NB4 (cell line): Measurements from ENCODE around the gene MIEF2.

Experiments
- DNase-seq: peaks from one replicate; pipeline ENCODE4 v3.0.0; 2010; ENCODE audit warnings: low read depth
- H3K4me3 ChIP-seq: one replicate; pipeline ENCODE4 v1.5.1; 2011; ENCODE audit warnings: mild to moderate bottlenecking, low read depth, low read length, moderate library complexity
- CTCF ChIP-seq: IDR thresholded peaks from one replicate; pipeline ENCODE4 v1.5.1; 2012; ENCODE audit warnings: low read depth, low read length
- MAX ChIP-seq: IDR thresholded peaks from 2 replicates; pipeline ENCODE4 v1.6.1; 2011; ENCODE audit warnings: low read depth, low read length
- MYC ChIP-seq: IDR thresholded peaks from 2 replicates; pipeline ENCODE4 v1.6.1; 2011; ENCODE audit warnings: low read depth, low read length
- POLR2A ChIP-seq: IDR thresholded peaks from 2 replicates; pipeline ENCODE4 v1.6.1; 2011; ENCODE audit warnings: mild to moderate bottlenecking; ENCODE audit not compliant: insufficient read length; ENCODE audit errors: extremely low read depth

Gene MIEF2

GRCh38 chr17:18261659-18262058, 1.2 kb downstream of the MIEF2 start:
- DNase-seq, result no peak
- peak overlapping the region; percentile 67 for H3K4me3 ChIP-seq
- TF ChIP-seq CTCF (no peak), MAX (no peak), POLR2A (no peak), MYC (no peak)

- no peak for TF ChIP-seq MYC
- no peak for TF ChIP-seq MAX
- no peak for TF ChIP-seq CTCF
- no peak for TF ChIP-seq POLR2A
- H3K4me3 ChIP-seq, result no peak overlapping the region
- DNase-seq, result no peak
Observed at GRCh38 chr17:18262111-18262510, 1.6 kb downstream of the MIEF2 start.

GRCh38 chr17:18262641-18263040, 2.2 kb downstream of the MIEF2 start:
- H3K4me3 ChIP-seq, result no peak overlapping the region
- DNase-seq, result no peak
- TF ChIP-seq MYC, result no peak
- no peak for TF ChIP-seq POLR2A
- no peak for TF ChIP-seq CTCF
- no peak for TF ChIP-seq MAX

- TF ChIP-seq POLR2A, result no peak
- TF ChIP-seq MAX, result no peak
- no peak for TF ChIP-seq CTCF
- no peak for TF ChIP-seq MYC
- no peak for DNase-seq
- no peak overlapping the region for H3K4me3 ChIP-seq
Observed at GRCh38 chr17:18263885-18264682, 3.6 kb downstream of the MIEF2 start.

GRCh38 chr17:18267366-18267765, 6.9 kb downstream of the MIEF2 start:
- no peak for TF ChIP-seq MYC
- TF ChIP-seq MAX, result no peak
- TF ChIP-seq CTCF, result no peak
- no peak for TF ChIP-seq POLR2A

More at GRCh38 chr17:18267366-18267765, 6.9 kb downstream of the MIEF2 start:
- no peak for DNase-seq
- no peak overlapping the region for H3K4me3 ChIP-seq
